Memory B cell (primary cell): ENCODE results near the gene PATJ.
A peak's percentile ranks its signal among the peaks of the same experiment; 100 is the strongest.
"Not testable (repeated sequence)": the region's sequence is repeated elsewhere in the genome, so short reads cannot be mapped to it uniquely, and the experiment has no call there.

Experiments used
- ATAC-seq: fragments of 150-1000 bp; cut with Tn5 transposase; 2 replicates; pipeline ENCODE4 v1.10.0; 2021; ENCODE audit warnings: low read depth, mild to moderate bottlenecking, moderate library complexity
- DNase-seq, 2 donors: peaks; one replicate each; pipeline ENCODE4 v3.0.0; 2022; ENCODE audit warnings: low spot score in 2 of 2
- H3K27ac Mint-ChIP-seq: one replicate; pipeline ENCODE4 v1.8.0; 2022; ENCODE audit warnings: mild to moderate bottlenecking, moderate library complexity, mixed read lengths
- H3K27me3 Mint-ChIP-seq: one replicate; pipeline ENCODE4 v1.8.0; 2022; ENCODE audit warnings: mixed read lengths
- H3K36me3 Mint-ChIP-seq: one replicate; pipeline ENCODE4 v1.8.0; 2022; ENCODE audit warnings: mild to moderate bottlenecking, mixed read lengths
- H3K4me1 Mint-ChIP-seq: one replicate; pipeline ENCODE4 v1.8.0; 2022; ENCODE audit warnings: mixed read lengths
- H3K4me3 Mint-ChIP-seq: one replicate; pipeline ENCODE4 v1.8.0; 2022; ENCODE audit warnings: mild to moderate bottlenecking, moderate library complexity, mixed read lengths
- H3K9me3 Mint-ChIP-seq: one replicate; pipeline ENCODE4 v1.8.0; 2022; ENCODE audit warnings: mixed read lengths

The PATJ gene

DNA sequence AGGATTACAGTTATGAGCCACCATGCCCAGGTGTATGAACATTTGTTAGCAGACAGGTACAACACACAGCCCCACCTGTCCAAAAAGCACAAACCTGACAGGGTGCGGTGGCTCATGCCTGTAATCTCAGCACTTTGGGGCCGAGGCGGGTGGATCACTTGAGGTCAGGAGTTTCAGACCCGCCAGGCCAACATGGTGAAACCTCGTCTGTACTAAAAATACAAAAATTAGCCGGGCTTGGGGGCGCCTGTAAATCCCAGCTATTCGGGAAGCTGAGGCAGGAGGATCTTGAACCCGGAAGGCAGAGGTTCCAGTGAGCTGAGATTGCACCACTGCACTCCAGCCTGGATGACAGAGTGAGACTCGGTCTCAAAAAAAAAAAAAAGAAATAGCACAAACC is 428.1 kb downstream of the PATJ start:
- not testable (repeated sequence) for H3K27ac Mint-ChIP-seq, H3K36me3 Mint-ChIP-seq, H3K9me3 Mint-ChIP-seq, DNase-seq, H3K27me3 Mint-ChIP-seq, ATAC-seq, H3K4me1 Mint-ChIP-seq, H3K4me3 Mint-ChIP-seq

DNA sequence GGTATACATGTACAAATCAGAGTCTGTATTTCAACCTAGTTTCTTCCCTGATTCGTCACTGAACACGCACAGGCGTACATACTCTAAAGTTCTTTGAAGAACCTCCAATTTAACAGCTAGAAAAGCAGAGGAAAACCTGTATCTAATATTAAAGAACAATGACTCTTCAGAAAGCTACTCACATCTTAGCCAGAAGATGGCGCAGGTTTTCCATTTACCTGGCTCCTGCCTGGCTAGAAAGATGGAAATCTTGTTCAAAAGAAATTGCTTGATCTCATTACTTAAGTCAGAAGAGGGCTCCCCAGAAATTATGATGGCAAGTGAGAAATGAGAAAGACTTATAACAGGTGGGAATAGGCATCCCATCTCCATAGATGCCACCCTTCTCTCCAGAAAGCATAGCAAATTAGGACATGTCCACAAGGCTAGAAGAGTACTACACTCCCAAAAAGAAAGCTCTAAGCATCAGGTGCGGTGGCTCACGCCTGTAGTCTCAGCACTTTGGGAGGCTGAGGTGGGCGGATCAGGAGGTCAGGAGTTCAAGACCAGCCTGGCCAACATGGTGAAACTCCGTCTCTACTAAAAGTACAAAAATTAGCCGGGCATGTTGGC is 433.4 kb downstream of the PATJ start:
- Mint-ChIP-seq H3K27ac (no peak overlapping the region), H3K4me3 (no peak overlapping the region), H3K9me3 (no peaks in the 10 kb centered on the region), H3K27me3 (peaks cover 3% of the 10 kb centered on the region), H3K4me1 (no peaks in the 10 kb centered on the region), H3K36me3 (no peaks in the 10 kb centered on the region)
- peak; percentile 15 to 22 for DNase-seq
- no peak for ATAC-seq

- H3K4me1 Mint-ChIP-seq, result no peaks in the 10 kb centered on the region
Observed at GRCh38 chr1:62176597-62177312, 434.5 kb downstream of the PATJ start.

GRCh38 chr1:62177621-62178020 is 435.3 kb downstream of the PATJ start:
- Mint-ChIP-seq H3K9me3 (no peaks in the 10 kb centered on the region), H3K4me1 (no peaks in the 10 kb centered on the region)
- ATAC-seq, result no peak

More at GRCh38 chr1:62176597-62177312, 434.5 kb downstream of the PATJ start:
- Mint-ChIP-seq H3K27ac (no peak overlapping the region), H3K36me3 (no peaks in the 10 kb centered on the region), H3K9me3 (no peaks in the 10 kb centered on the region), H3K4me3 (no peak overlapping the region), H3K27me3 (peaks cover 3% of the 10 kb centered on the region)
- ATAC-seq (no peak), DNase-seq (no peak)

GRCh38 chr1:62178372-62178771 is 436.1 kb downstream of the PATJ start:
- DNase-seq (no peak), ATAC-seq (no peak)
- no peak overlapping the region for H3K4me3 Mint-ChIP-seq
- no peaks in the 10 kb centered on the region for H3K9me3 Mint-ChIP-seq
- H3K27me3 Mint-ChIP-seq, result peaks cover 2% of the 10 kb centered on the region
- no peak overlapping the region for H3K27ac Mint-ChIP-seq
- no peaks in the 10 kb centered on the region for H3K4me1 Mint-ChIP-seq
- no peaks in the 10 kb centered on the region for H3K36me3 Mint-ChIP-seq

More at GRCh38 chr1:62177621-62178020, 435.3 kb downstream of the PATJ start:
- Mint-ChIP-seq H3K27ac (no peak overlapping the region), H3K27me3 (no peaks in the 10 kb centered on the region), H3K4me3 (no peak overlapping the region), H3K36me3 (no peaks in the 10 kb centered on the region)
- no peak for DNase-seq

DNA sequence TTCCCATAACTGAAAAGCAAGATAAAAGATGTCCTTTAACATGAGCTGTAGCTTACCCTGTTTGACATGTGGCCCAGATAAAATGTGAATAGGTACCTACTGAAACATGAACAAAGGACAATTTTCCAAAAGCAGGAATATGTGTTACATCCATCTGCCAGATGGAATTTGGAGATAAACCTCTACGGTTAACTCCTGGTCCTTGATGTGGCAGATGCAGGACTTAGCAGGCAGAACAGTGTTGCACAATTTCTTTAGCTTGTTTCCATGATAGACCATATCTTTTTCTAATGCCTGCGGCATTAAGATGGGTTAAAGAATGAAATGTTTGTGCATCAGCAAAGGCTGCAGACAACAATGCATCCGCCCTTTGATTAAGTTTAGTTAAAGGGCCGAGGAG is 437.8 kb downstream of the PATJ start:
- H3K9me3 Mint-ChIP-seq, H3K27me3 Mint-ChIP-seq, H3K4me3 Mint-ChIP-seq, H3K36me3 Mint-ChIP-seq, H3K27ac Mint-ChIP-seq, ATAC-seq, DNase-seq, H3K4me1 Mint-ChIP-seq: not testable (repeated sequence)

GRCh38 chr1:62180639-62181038 is 438.4 kb downstream of the PATJ start:
- no peaks in the 10 kb centered on the region for H3K9me3 Mint-ChIP-seq
- H3K27me3 Mint-ChIP-seq, result peaks cover 6% of the 10 kb centered on the region
- DNase-seq, result no peak
- no peak overlapping the region for H3K27ac Mint-ChIP-seq
- H3K4me1 Mint-ChIP-seq, result no peaks in the 10 kb centered on the region
- no peak for ATAC-seq
- H3K36me3 Mint-ChIP-seq, result no peaks in the 10 kb centered on the region
- no peak overlapping the region for H3K4me3 Mint-ChIP-seq

- H3K4me1 Mint-ChIP-seq, result no peaks in the 10 kb centered on the region
- DNase-seq, result no peak
- no peak overlapping the region for H3K27ac Mint-ChIP-seq
- no peaks in the 10 kb centered on the region for H3K36me3 Mint-ChIP-seq
- no peaks in the 10 kb centered on the region for H3K9me3 Mint-ChIP-seq
- H3K27me3 Mint-ChIP-seq, result peaks cover 6% of the 10 kb centered on the region
- ATAC-seq, result no peak
- H3K4me3 Mint-ChIP-seq, result no peak overlapping the region
Observed at GRCh38 chr1:62181532-62181931, 439.3 kb downstream of the PATJ start.

- not testable (repeated sequence) for H3K27me3 Mint-ChIP-seq, H3K27ac Mint-ChIP-seq, H3K36me3 Mint-ChIP-seq, H3K4me1 Mint-ChIP-seq, ATAC-seq, H3K9me3 Mint-ChIP-seq, H3K4me3 Mint-ChIP-seq, DNase-seq
Observed at GRCh38 chr1:62182157-62182556, 439.9 kb downstream of the PATJ start.

- H3K4me1 Mint-ChIP-seq, ATAC-seq, H3K27me3 Mint-ChIP-seq, H3K27ac Mint-ChIP-seq, H3K4me3 Mint-ChIP-seq, H3K9me3 Mint-ChIP-seq, H3K36me3 Mint-ChIP-seq, DNase-seq: not testable (repeated sequence)
Observed at GRCh38 chr1:62183164-62184020, 441.1 kb downstream of the PATJ start.

- no peak for ATAC-seq
- no peak overlapping the region for H3K4me3 Mint-ChIP-seq
Observed at GRCh38 chr1:62184336-62184735, 442.1 kb downstream of the PATJ start.

DNA sequence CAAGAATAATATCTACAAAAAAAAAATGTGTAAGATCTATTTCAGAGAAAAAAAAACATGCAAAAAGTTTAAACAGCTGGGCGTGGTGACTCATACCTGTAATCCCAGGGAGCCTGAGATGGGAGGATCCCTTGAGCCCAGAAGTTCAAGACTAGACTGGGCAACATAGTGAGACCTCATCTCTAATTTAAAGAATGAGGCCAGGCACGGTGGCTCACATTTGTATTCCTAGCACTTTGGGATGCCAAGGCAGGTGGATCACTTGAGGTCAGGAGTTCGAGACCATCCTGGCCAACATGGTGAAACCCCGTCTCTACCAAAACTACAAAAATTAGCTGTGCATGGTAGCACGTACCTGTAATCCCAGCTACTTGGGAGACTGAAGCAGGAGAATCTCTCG is 443.0 kb downstream of the PATJ start:
- H3K4me3 Mint-ChIP-seq, DNase-seq, H3K27me3 Mint-ChIP-seq, H3K4me1 Mint-ChIP-seq, ATAC-seq, H3K27ac Mint-ChIP-seq, H3K9me3 Mint-ChIP-seq, H3K36me3 Mint-ChIP-seq: not testable (repeated sequence)

More at GRCh38 chr1:62184336-62184735, 442.1 kb downstream of the PATJ start:
- peaks cover 6% of the 10 kb centered on the region for H3K27me3 Mint-ChIP-seq
- no peaks in the 10 kb centered on the region for H3K36me3 Mint-ChIP-seq
- no peaks in the 10 kb centered on the region for H3K9me3 Mint-ChIP-seq
- DNase-seq, result no peak
- H3K27ac Mint-ChIP-seq, result no peak overlapping the region
- H3K4me1 Mint-ChIP-seq, result no peaks in the 10 kb centered on the region

- Mint-ChIP-seq H3K27ac (no peak overlapping the region), H3K9me3 (no peaks in the 10 kb centered on the region), H3K36me3 (no peaks in the 10 kb centered on the region), H3K27me3 (peaks cover 6% of the 10 kb centered on the region), H3K4me3 (no peak overlapping the region), H3K4me1 (no peaks in the 10 kb centered on the region)
- no peak for DNase-seq
- ATAC-seq, result no peak
Observed at GRCh38 chr1:62185677-62186076, 443.4 kb downstream of the PATJ start.

DNA sequence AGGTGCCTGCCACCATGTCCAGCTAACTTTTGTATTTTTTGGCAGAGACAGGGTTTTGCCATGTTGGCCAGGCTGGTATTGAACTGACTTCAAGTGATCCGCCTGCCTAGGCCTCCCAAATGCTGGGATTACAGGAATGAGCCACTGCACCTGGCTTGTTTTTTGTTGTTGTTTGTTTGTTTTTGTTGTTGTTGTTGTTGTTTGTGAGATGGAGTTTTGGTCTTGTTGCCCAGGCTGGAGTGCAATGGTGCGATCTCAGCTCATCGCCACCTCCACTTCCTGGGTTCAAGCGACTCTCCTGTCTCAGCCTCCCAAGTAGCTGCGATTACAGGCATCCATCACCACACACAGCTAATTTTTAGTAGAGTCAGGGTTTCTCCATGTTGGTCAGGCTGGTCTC is 445.3 kb downstream of the PATJ start:
- DNase-seq (no peak), ATAC-seq (no peak)
- Mint-ChIP-seq H3K4me3 (no peak overlapping the region), H3K9me3 (no peaks in the 10 kb centered on the region), H3K36me3 (no peaks in the 10 kb centered on the region), H3K27ac (no peak overlapping the region), H3K27me3 (peaks cover 7% of the 10 kb centered on the region), H3K4me1 (no peaks in the 10 kb centered on the region)
